WTC11 (cell line): ENCODE data around the gene CNGA3. TPM values are rescaled to one million over a fixed set of nuclear protein-coding genes. Genes with fewer than 3 reads are reported as not detected.

ENCODE experiments used
- ATAC-seq: fragments of 200-7000 bp; cut with Tn5 transposase; 2 replicates; pipeline ENCODE4 v1.10.0; 2021; ENCODE audit warnings: mild to moderate bottlenecking, moderate library complexity
- CTCF ChIA-PET: fragments of 300-600 bp; sonication (Branson Sonifier 250); formaldehyde crosslinking; loops from one replicate; lab custom pipeline; 2021; ENCODE audit warnings: antibody characterized with exemption; lab: Charles Lee
- POLR2A ChIA-PET: fragments of 350-600 bp; sonication (Branson Sonifier 250); formaldehyde crosslinking; loops from one replicate; lab custom pipeline; 2021; ENCODE audit warnings: antibody characterized with exemption; lab: Charles Lee
- DNase-seq: peaks from one replicate; pipeline ENCODE4 v3.0.0; 2021; ENCODE audit warnings: low spot score
- H3K27ac Mint-ChIP-seq: 2 replicates; pipeline ENCODE4 v1.8.0; 2021; ENCODE audit warnings: mixed read lengths
- H3K27me3 Mint-ChIP-seq: 2 replicates; pipeline ENCODE4 v1.8.0; 2021; ENCODE audit warnings: low read depth, mild to moderate bottlenecking, moderate library complexity, mixed read lengths
- H3K36me3 Mint-ChIP-seq: 2 replicates; pipeline ENCODE4 v1.8.0; 2021; ENCODE audit warnings: mixed read lengths
- H3K4me1 Mint-ChIP-seq: 2 replicates; pipeline ENCODE4 v1.8.0; 2022; ENCODE audit warnings: mixed read lengths
- H3K4me3 Mint-ChIP-seq: 2 replicates; pipeline ENCODE4 v1.8.0; 2021; ENCODE audit warnings: mild to moderate bottlenecking, moderate library complexity, mixed read lengths
- H3K9me3 Mint-ChIP-seq: 2 replicates; pipeline ENCODE4 v1.8.0; 2021; ENCODE audit warnings: mixed read lengths
- CREM ChIP-seq: sonication (generic); formaldehyde crosslinking; IDR thresholded peaks from 2 replicates; pipeline ENCODE4 v1.8.1; 2022; ENCODE audit warnings: mild to moderate bottlenecking, missing genetic modification reagents, moderate library complexity
- IRF2 ChIP-seq: sonication (generic); formaldehyde crosslinking; IDR thresholded peaks from 2 replicates; pipeline ENCODE4 v1.8.0; 2022; ENCODE audit warnings: low read depth, missing genetic modification reagents, borderline replicate concordance
- NFATC4 ChIP-seq: fragments of 250-450 bp; sonication (Bioruptor Pico); IDR thresholded peaks from 2 replicates; pipeline ENCODE4 v1.9.0; 2021; ENCODE audit warnings: mild to moderate bottlenecking
- NFE2L1 ChIP-seq: sonication (generic); formaldehyde crosslinking; IDR thresholded peaks from 2 replicates; pipeline ENCODE4 v1.8.1; 2023; ENCODE audit warnings: missing genetic modification reagents
- NR3C1 ChIP-seq: sonication (generic); formaldehyde crosslinking; conservative IDR thresholded peaks from 2 replicates; pipeline ENCODE4 v1.8.1; 2023; ENCODE audit warnings: low read depth, mild to moderate bottlenecking, missing genetic modification reagents
- TEAD1 ChIP-seq: sonication (generic); formaldehyde crosslinking; IDR thresholded peaks from 2 replicates; pipeline ENCODE4 v1.8.0; 2022; ENCODE audit warnings: mild to moderate bottlenecking, missing genetic modification reagents
- TEAD4 ChIP-seq: sonication (generic); formaldehyde crosslinking; IDR thresholded peaks from 2 replicates; pipeline ENCODE4 v1.8.0; 2022; ENCODE audit warnings: mild to moderate bottlenecking, missing genetic modification reagents
- TP53 ChIP-seq: sonication (generic); formaldehyde crosslinking; IDR thresholded peaks from 2 replicates; pipeline ENCODE4 v1.8.1; 2023; ENCODE audit warnings: mild to moderate bottlenecking, missing genetic modification reagents
- ZNF416 ChIP-seq: fragments of 250-450 bp; sonication (Bioruptor Pico); IDR thresholded peaks from 2 replicates; pipeline ENCODE4 v1.9.0; 2021; ENCODE audit warnings: mild to moderate bottlenecking, inconsistent platforms
- ZNF671 ChIP-seq: fragments of 250-450 bp; sonication (Bioruptor Pico); IDR thresholded peaks from 2 replicates; pipeline ENCODE4 v1.8.0; 2021; ENCODE audit warnings: mild to moderate bottlenecking
- total RNA-seq: library from RNA; stranded (reverse); gene quantifications from 3 replicates; pipeline ENCODE4 v1.2.3, GENCODE V29; 2021
- TF ChIP-seq, protein P1 (sequence below): sonication (generic); formaldehyde crosslinking; conservative IDR thresholded peaks from 2 replicates; pipeline ENCODE4 v1.8.1; 2023; ENCODE audit warnings: mild to moderate bottlenecking, low read depth, missing genetic modification reagents, moderate library complexity
- TF ChIP-seq, protein P2 (sequence below): sonication (generic); formaldehyde crosslinking; IDR thresholded peaks from 2 replicates; pipeline ENCODE4 v1.8.1; 2022; ENCODE audit warnings: low read depth, mild to moderate bottlenecking, moderate library complexity, missing genetic modification reagents, borderline replicate concordance
- TF ChIP-seq, protein P3 (sequence below): fragments of 250-450 bp; sonication (Bioruptor Pico); IDR thresholded peaks from 2 replicates; pipeline ENCODE4 v1.9.0; 2021; ENCODE audit warnings: mild to moderate bottlenecking, borderline replicate concordance
- TF ChIP-seq, protein P4 (sequence below): sonication (generic); formaldehyde crosslinking; IDR thresholded peaks from 2 replicates; pipeline ENCODE4 v1.8.0; 2022; ENCODE audit warnings: mild to moderate bottlenecking, missing genetic modification reagents

CNGA3 gene
- total RNA-seq, 1 experiment from 2014 or later, result not detected

DNA sequence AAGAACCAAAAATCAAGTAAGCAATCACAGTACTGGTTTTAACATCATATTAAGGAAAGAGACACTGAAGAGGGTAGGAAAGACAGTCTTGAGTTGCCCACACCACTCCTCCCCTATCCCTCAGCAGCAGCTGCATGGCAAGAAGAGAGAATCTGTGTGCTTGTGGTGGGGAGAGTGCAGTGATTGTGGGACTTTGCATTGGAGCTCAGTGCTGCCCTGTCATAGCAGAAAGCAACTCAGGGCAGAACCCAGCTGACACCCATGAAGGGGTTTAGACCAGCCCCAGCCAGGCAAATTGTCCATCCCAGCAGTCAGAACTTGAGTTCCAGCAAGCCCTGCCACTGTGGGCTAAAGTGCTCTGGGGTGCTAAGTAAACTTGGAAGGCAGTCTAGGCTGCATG is 57.6 kb downstream of the CNGA3 start:
- ATAC-seq (no peak), DNase-seq (no peak)
- Mint-ChIP-seq H3K9me3 (no peaks in the 10 kb centered on the region), H3K4me1 (peaks cover 7% of the 10 kb centered on the region), H3K36me3 (no peaks in the 10 kb centered on the region), H3K27ac (no peak overlapping the region), H3K27me3 (no peaks in the 10 kb centered on the region; the same call in 1 of the 2 replicates), H3K4me3 (no peak overlapping the region)
- TF ChIP-seq TEAD4, result no peak
- no peak for TF ChIP-seq ZNF671
- POLR2A ChIA-PET, result no interaction called here
- CTCF ChIA-PET, result interaction anchor here (1.7 kb wide), 1 partner anchor 19 kb away, joined by 4 read pairs; no protein-coding TSS in a partner anchor

DNA sequence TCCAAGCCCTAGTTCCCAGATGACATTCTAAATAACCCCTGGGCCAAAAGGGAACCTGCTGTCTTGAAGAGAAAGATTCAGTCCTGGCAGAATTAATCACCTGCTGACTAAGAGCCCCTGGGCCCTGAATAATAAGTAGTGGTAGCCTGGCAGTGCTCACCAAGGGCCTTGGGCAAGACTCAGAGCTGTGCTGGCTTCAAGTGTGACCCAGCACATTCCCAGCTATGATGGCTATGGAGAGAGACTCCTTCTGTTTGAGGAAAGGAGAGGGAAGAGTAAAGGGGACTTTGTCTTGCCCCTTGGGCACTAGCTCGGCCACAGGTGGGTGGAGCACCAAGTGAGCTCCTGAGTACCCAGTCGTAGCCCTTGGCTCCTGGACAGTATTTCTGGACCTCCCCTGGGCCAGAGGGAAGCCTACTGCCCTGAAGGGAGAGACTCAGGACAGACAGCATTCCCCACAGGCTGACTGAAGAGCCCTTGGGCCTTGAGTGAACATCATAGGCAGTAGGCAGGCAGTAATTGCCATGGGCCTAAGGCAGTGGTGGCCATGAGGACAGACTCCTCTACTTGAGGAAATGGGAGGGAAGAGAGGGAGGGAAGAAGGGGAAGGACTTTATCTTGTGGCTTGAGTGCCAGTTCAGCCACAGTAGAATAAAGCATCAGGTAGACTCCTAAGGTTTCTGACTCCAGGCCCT is 58.4 kb downstream of the CNGA3 start:
- H3K27ac Mint-ChIP-seq, result no peak overlapping the region
- ChIA-PET POLR2A (no interaction called here), CTCF (interaction anchor here (1.7 kb wide), 1 partner anchor 20 kb away, joined by 4 read pairs; no protein-coding TSS in a partner anchor)
- H3K36me3 Mint-ChIP-seq, result no peaks in the 10 kb centered on the region
- H3K9me3 Mint-ChIP-seq, result no peaks in the 10 kb centered on the region
- peaks cover 7% of the 10 kb centered on the region for H3K4me1 Mint-ChIP-seq
- no peaks in the 10 kb centered on the region; the same call in 1 of the 2 replicates for H3K27me3 Mint-ChIP-seq
- ATAC-seq (no peak), DNase-seq (no peak)
- H3K4me3 Mint-ChIP-seq, result no peak overlapping the region
- TF ChIP-seq, protein P1, sequence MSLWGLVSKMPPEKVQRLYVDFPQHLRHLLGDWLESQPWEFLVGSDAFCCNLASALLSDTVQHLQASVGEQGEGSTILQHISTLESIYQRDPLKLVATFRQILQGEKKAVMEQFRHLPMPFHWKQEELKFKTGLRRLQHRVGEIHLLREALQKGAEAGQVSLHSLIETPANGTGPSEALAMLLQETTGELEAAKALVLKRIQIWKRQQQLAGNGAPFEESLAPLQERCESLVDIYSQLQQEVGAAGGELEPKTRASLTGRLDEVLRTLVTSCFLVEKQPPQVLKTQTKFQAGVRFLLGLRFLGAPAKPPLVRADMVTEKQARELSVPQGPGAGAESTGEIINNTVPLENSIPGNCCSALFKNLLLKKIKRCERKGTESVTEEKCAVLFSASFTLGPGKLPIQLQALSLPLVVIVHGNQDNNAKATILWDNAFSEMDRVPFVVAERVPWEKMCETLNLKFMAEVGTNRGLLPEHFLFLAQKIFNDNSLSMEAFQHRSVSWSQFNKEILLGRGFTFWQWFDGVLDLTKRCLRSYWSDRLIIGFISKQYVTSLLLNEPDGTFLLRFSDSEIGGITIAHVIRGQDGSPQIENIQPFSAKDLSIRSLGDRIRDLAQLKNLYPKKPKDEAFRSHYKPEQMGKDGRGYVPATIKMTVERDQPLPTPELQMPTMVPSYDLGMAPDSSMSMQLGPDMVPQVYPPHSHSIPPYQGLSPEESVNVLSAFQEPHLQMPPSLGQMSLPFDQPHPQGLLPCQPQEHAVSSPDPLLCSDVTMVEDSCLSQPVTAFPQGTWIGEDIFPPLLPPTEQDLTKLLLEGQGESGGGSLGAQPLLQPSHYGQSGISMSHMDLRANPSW, result no peak
- TF ChIP-seq ZNF416 (CRISPR knock-in tag), result no peak
- no peak for TF ChIP-seq IRF2 (CRISPR knock-in tag)
- no peak for TF ChIP-seq CREM
- TF ChIP-seq NFATC4, result no peak
- TF ChIP-seq, protein P2, sequence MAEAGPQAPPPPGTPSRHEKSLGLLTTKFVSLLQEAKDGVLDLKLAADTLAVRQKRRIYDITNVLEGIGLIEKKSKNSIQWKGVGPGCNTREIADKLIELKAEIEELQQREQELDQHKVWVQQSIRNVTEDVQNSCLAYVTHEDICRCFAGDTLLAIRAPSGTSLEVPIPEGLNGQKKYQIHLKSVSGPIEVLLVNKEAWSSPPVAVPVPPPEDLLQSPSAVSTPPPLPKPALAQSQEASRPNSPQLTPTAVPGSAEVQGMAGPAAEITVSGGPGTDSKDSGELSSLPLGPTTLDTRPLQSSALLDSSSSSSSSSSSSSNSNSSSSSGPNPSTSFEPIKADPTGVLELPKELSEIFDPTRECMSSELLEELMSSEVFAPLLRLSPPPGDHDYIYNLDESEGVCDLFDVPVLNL, result no peak
- no peak for TF ChIP-seq TP53
- TF ChIP-seq TEAD1 (CRISPR knock-in tag), result no peak
- TF ChIP-seq, protein P3, sequence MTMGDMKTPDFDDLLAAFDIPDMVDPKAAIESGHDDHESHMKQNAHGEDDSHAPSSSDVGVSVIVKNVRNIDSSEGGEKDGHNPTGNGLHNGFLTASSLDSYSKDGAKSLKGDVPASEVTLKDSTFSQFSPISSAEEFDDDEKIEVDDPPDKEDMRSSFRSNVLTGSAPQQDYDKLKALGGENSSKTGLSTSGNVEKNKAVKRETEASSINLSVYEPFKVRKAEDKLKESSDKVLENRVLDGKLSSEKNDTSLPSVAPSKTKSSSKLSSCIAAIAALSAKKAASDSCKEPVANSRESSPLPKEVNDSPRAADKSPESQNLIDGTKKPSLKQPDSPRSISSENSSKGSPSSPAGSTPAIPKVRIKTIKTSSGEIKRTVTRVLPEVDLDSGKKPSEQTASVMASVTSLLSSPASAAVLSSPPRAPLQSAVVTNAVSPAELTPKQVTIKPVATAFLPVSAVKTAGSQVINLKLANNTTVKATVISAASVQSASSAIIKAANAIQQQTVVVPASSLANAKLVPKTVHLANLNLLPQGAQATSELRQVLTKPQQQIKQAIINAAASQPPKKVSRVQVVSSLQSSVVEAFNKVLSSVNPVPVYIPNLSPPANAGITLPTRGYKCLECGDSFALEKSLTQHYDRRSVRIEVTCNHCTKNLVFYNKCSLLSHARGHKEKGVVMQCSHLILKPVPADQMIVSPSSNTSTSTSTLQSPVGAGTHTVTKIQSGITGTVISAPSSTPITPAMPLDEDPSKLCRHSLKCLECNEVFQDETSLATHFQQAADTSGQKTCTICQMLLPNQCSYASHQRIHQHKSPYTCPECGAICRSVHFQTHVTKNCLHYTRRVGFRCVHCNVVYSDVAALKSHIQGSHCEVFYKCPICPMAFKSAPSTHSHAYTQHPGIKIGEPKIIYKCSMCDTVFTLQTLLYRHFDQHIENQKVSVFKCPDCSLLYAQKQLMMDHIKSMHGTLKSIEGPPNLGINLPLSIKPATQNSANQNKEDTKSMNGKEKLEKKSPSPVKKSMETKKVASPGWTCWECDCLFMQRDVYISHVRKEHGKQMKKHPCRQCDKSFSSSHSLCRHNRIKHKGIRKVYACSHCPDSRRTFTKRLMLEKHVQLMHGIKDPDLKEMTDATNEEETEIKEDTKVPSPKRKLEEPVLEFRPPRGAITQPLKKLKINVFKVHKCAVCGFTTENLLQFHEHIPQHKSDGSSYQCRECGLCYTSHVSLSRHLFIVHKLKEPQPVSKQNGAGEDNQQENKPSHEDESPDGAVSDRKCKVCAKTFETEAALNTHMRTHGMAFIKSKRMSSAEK (CRISPR knock-in tag), result no peak
- TF ChIP-seq NR3C1, result no peak
- TF ChIP-seq NFE2L1 (CRISPR knock-in tag), result no peak
- TF ChIP-seq, protein P4, sequence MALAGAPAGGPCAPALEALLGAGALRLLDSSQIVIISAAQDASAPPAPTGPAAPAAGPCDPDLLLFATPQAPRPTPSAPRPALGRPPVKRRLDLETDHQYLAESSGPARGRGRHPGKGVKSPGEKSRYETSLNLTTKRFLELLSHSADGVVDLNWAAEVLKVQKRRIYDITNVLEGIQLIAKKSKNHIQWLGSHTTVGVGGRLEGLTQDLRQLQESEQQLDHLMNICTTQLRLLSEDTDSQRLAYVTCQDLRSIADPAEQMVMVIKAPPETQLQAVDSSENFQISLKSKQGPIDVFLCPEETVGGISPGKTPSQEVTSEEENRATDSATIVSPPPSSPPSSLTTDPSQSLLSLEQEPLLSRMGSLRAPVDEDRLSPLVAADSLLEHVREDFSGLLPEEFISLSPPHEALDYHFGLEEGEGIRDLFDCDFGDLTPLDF (CRISPR knock-in tag), result no peak
- TF ChIP-seq, all 79 proteins: peak for 0
